ENCODE results near the gene REEP3.

- TF ChIP-seq POLR2A (IDR thresholded peaks at IDR 0.05; ENCODE audit: low read depth, low read length) (no peak), TAF1 (IDR thresholded peaks at IDR 0.05; ENCODE audit: low read depth, low read length) (no peak), POLR2AphosphoS5 (IDR thresholded peaks at IDR 0.05; ENCODE audit: low read depth, low read length) (no peak), POU2F2 (IDR thresholded peaks at IDR 0.05; ENCODE audit: low read depth, low read length) (no peak)
These were observed 106.2 kb downstream of the REEP3 start for GRCh38 chr10:63627396-63627795.
